ENCODE measurements around the gene CRKL.

DNA sequence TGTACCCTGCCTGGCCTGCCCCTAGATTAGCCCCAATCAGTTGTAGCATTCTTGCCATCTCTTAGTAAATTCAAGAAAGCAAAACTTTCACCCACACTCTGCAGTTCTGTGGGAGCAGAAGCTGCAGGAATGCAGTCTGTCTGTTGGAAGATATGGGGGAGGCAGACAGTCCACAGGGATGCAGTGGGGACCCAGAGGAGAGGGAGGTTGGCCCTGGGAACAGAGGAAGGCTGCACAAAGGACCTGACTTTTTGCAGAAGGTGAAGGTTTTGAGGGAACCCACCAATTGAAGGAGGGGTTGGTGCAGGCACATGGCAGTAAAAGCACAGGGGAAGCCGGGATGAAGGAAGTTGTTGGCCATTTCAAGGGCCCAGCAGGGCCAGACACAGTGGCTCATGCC, 41.9 kb upstream of the CRKL start:
- TF ChIP-seq, protein P1, sequence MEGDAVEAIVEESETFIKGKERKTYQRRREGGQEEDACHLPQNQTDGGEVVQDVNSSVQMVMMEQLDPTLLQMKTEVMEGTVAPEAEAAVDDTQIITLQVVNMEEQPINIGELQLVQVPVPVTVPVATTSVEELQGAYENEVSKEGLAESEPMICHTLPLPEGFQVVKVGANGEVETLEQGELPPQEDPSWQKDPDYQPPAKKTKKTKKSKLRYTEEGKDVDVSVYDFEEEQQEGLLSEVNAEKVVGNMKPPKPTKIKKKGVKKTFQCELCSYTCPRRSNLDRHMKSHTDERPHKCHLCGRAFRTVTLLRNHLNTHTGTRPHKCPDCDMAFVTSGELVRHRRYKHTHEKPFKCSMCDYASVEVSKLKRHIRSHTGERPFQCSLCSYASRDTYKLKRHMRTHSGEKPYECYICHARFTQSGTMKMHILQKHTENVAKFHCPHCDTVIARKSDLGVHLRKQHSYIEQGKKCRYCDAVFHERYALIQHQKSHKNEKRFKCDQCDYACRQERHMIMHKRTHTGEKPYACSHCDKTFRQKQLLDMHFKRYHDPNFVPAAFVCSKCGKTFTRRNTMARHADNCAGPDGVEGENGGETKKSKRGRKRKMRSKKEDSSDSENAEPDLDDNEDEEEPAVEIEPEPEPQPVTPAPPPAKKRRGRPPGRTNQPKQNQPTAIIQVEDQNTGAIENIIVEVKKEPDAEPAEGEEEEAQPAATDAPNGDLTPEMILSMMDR (IDR thresholded peaks at IDR 0.05; ENCODE audit: low read depth, low read length), result no peak
- TF ChIP-seq POLR2A (IDR thresholded peaks at IDR 0.05; ENCODE audit: extremely low read depth, insufficient read length), result no peak
- TF ChIP-seq, protein P2, sequence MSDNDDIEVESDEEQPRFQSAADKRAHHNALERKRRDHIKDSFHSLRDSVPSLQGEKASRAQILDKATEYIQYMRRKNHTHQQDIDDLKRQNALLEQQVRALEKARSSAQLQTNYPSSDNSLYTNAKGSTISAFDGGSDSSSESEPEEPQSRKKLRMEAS (IDR thresholded peaks at IDR 0.05; ENCODE audit: low read depth, low read length), result no peak

All from NB4 (cell line).